H1 (cell line): ENCODE measurements around the gene HMGXB3. TPM values are rescaled to one million over a fixed set of nuclear protein-coding genes. Genes with fewer than 3 reads are reported as not detected.

Experiments
- BCL11A ChIP-seq, 2 experiments: IDR thresholded peaks; one replicate each; pipeline ENCODE4 v1.6.1; 2011; ENCODE audit warnings: low read depth in 2 of 2, low read length in 2 of 2, mild to moderate bottlenecking in 2 of 2
- JUN ChIP-seq: IDR thresholded peaks from 2 replicates; pipeline ENCODE4 v1.6.1; 2011; ENCODE audit warnings: low read depth, mild to moderate bottlenecking, improper control_type of control experiment, low read length
- POLR2A ChIP-seq, 2 experiments: IDR thresholded peaks; 1 replicate in 1 of 2; 2 replicates in 1 of 2; pipeline ENCODE4 v1.6.1; 2011; ENCODE audit warnings: low read depth in 2 of 2, low read length in 2 of 2, mild to moderate bottlenecking in 2 of 2; ENCODE audit errors: control extremely low read depth in 1 of 2
- RFX5 ChIP-seq: IDR thresholded peaks from 2 replicates; pipeline ENCODE4 v1.6.1; 2011; ENCODE audit warnings: low read depth, low read length, improper control_type of control experiment, borderline replicate concordance
- polyA plus RNA-seq, 7 experiments: library from polyadenylated mRNA; depleted of rRNA in 3 of 7; stranded (reverse) in 5 of 7; unstranded in 2 of 7; fragments of >200 nt in 5 of 7; fragments of 200-250 nt in 2 of 7; gene quantifications; 1 replicate in 5 of 7; 2 replicates in 1 of 7; 4 replicates in 1 of 7; pipeline versions ENCODE4 v1.2.1 to v1.2.3, GENCODE V29; 2011 to 2013; ENCODE audit warnings: missing spikeins in 2 of 7, mixed read lengths in 2 of 7
- total RNA-seq: library from RNA; stranded (reverse); fragmentation: NEBNext Ultra II Directional; extraction: Animal tissue kit (Norgen Biotek cat#: 25700); gene quantifications from 2 replicates; pipeline ENCODE4 v1.2.1, GENCODE V29; 2021
- TF ChIP-seq, protein P1 (sequence below): fragments of 300-600 bp; sonication (generic); IDR thresholded peaks from 2 replicates; pipeline ENCODE4 v1.7.1; 2012; ENCODE audit warnings: low read length, moderate library complexity, mild to moderate bottlenecking, inconsistent platforms; ENCODE audit not compliant: insufficient replicate concordance

HMGXB3 gene
- total and polyA plus RNA-seq, 2 of the 8 experiments (the other 6 are each of a cell fraction or from before 2014, with no cell fraction given): 26.8 to 28.0 TPM

DNA sequence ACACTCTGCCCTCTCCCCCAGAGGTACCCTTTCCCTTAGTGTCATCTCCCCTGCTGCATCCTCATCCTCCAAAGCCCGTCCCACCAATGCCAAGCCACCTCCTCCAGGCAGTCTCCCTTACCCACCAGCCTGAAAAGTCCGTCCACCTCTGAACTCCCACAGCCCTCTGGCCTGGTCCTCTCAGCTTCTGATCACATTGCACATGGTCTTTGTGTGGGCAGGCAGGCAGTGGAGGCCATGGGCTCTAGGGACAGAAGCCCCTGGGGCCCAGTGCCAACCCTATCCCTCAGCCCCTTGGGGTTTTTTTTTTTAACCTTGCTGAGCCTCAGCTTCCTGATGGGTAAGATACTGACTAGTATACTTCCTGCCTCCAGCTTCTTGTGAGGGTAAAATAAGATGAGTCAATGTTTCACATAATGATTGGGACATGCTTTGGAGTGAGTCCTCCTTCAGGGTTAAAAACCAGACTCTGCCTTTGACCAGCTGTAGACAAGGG lies 66.4 kb downstream of the HMGXB3 start (continued):
- TF ChIP-seq, protein P1, sequence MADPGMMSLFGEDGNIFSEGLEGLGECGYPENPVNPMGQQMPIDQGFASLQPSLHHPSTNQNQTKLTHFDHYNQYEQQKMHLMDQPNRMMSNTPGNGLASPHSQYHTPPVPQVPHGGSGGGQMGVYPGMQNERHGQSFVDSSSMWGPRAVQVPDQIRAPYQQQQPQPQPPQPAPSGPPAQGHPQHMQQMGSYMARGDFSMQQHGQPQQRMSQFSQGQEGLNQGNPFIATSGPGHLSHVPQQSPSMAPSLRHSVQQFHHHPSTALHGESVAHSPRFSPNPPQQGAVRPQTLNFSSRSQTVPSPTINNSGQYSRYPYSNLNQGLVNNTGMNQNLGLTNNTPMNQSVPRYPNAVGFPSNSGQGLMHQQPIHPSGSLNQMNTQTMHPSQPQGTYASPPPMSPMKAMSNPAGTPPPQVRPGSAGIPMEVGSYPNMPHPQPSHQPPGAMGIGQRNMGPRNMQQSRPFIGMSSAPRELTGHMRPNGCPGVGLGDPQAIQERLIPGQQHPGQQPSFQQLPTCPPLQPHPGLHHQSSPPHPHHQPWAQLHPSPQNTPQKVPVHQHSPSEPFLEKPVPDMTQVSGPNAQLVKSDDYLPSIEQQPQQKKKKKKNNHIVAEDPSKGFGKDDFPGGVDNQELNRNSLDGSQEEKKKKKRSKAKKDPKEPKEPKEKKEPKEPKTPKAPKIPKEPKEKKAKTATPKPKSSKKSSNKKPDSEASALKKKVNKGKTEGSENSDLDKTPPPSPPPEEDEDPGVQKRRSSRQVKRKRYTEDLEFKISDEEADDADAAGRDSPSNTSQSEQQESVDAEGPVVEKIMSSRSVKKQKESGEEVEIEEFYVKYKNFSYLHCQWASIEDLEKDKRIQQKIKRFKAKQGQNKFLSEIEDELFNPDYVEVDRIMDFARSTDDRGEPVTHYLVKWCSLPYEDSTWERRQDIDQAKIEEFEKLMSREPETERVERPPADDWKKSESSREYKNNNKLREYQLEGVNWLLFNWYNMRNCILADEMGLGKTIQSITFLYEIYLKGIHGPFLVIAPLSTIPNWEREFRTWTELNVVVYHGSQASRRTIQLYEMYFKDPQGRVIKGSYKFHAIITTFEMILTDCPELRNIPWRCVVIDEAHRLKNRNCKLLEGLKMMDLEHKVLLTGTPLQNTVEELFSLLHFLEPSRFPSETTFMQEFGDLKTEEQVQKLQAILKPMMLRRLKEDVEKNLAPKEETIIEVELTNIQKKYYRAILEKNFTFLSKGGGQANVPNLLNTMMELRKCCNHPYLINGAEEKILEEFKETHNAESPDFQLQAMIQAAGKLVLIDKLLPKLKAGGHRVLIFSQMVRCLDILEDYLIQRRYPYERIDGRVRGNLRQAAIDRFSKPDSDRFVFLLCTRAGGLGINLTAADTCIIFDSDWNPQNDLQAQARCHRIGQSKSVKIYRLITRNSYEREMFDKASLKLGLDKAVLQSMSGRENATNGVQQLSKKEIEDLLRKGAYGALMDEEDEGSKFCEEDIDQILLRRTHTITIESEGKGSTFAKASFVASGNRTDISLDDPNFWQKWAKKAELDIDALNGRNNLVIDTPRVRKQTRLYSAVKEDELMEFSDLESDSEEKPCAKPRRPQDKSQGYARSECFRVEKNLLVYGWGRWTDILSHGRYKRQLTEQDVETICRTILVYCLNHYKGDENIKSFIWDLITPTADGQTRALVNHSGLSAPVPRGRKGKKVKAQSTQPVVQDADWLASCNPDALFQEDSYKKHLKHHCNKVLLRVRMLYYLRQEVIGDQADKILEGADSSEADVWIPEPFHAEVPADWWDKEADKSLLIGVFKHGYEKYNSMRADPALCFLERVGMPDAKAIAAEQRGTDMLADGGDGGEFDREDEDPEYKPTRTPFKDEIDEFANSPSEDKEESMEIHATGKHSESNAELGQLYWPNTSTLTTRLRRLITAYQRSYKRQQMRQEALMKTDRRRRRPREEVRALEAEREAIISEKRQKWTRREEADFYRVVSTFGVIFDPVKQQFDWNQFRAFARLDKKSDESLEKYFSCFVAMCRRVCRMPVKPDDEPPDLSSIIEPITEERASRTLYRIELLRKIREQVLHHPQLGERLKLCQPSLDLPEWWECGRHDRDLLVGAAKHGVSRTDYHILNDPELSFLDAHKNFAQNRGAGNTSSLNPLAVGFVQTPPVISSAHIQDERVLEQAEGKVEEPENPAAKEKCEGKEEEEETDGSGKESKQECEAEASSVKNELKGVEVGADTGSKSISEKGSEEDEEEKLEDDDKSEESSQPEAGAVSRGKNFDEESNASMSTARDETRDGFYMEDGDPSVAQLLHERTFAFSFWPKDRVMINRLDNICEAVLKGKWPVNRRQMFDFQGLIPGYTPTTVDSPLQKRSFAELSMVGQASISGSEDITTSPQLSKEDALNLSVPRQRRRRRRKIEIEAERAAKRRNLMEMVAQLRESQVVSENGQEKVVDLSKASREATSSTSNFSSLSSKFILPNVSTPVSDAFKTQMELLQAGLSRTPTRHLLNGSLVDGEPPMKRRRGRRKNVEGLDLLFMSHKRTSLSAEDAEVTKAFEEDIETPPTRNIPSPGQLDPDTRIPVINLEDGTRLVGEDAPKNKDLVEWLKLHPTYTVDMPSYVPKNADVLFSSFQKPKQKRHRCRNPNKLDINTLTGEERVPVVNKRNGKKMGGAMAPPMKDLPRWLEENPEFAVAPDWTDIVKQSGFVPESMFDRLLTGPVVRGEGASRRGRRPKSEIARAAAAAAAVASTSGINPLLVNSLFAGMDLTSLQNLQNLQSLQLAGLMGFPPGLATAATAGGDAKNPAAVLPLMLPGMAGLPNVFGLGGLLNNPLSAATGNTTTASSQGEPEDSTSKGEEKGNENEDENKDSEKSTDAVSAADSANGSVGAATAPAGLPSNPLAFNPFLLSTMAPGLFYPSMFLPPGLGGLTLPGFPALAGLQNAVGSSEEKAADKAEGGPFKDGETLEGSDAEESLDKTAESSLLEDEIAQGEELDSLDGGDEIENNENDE: no peak
- no peak for TF ChIP-seq JUN
- no peak for TF ChIP-seq RFX5
- no peak for TF ChIP-seq BCL11A (IDR thresholded peaks at IDR 0.05; ENCODE audit: low read depth in 2 of 2, low read length in 2 of 2)
- TF ChIP-seq POLR2A (IDR thresholded peaks at IDR 0.05; ENCODE audit: control extremely low read depth in 1 of 2, low read depth in 2 of 2, low read length in 2 of 2): no peak
- TF ChIP-seq, all 59 proteins: peak for 0
